NB4 (cell line): ENCODE measurements around the gene TPPP2.

ENCODE experiments used
- CTCF ChIP-seq: IDR thresholded peaks from one replicate; pipeline ENCODE4 v1.5.1; 2012; ENCODE audit warnings: low read depth, low read length
- MAX ChIP-seq: IDR thresholded peaks from 2 replicates; pipeline ENCODE4 v1.6.1; 2011; ENCODE audit warnings: low read depth, low read length
- POLR2A ChIP-seq: IDR thresholded peaks from 2 replicates; pipeline ENCODE4 v1.6.1; 2011; ENCODE audit warnings: mild to moderate bottlenecking; ENCODE audit not compliant: insufficient read length; ENCODE audit errors: extremely low read depth

- TF ChIP-seq CTCF (no peak), POLR2A (no peak), MAX (no peak)
These were observed 43.9 kb downstream of the TPPP2 start for GRCh38 chr14:21073921-21074320.
